HG03159 (cell line): ENCODE results near the gene SNX27.
A peak's percentile ranks its signal among the peaks of the same experiment; 100 is the strongest.

Source experiments
- ATAC-seq: cut with Tn5 transposase; IDR thresholded peaks from one replicate; pipeline ENCODE4 v1.9.1; 2021; ENCODE audit warnings: mild to moderate bottlenecking, moderate library complexity; ENCODE audit not compliant: unreplicated experiment

The SNX27 gene

DNA sequence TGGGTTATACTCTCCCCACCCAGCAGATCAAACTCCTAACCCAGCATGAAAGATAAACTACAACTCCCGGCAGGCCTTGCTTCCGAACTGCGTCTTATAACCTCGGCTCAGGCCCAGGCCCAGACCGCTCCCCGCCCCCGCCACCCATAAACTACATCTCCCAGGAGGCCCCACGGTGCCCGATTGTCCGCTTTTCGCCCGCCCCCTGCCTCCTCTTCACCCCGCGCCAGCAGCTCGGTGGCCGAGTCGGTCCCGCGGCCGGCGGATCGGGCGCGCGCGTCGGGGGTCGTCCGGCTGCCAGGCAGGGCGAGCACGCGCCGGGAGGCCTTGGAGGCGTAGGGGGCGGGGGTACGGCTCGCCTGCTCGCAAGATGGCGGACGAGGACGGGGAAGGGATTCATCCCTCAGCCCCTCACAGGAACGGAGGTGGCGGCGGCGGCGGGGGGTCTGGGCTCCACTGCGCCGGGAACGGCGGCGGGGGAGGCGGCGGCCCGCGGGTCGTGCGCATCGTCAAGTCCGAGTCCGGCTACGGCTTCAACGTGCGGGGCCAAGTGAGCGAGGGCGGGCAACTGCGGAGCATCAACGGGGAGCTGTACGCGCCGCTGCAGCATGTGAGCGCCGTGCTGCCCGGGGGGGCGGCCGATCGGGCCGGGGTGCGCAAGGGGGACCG, at the start of gene SNX27:
SNX27 (plus strand) TSS at position 219 of the 669 bp plus-strand sequence; CDS start at position 371, 152 bp downstream.
- peak; percentile 92 for ATAC-seq

DNA sequence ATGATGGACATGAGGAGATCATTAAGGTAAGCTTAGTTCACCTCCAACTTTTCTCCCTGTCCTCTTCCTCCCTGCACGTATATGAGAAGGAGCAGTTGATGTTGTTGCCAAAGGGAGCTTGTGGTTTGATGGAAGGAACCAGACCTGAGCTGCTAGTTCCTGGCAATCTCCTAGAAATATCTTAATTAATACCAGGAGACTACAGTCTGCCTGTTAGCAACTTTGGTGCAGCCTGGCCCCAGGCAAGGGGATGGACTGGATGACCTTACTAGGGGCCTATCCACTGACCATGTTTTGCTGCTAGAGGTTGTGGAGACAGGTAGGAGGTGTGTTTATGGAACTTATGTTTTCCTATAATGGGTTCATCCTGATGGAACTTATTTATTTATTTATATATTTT, 49.2 kb upstream of the SNX27 start:
- ATAC-seq = no peak

- no peak for ATAC-seq
Measured at GRCh38 chr1:151563376-151563775, 48.5 kb upstream of the SNX27 start.

GRCh38 chr1:151565502-151566189, 46.2 kb upstream of the SNX27 start:
- ATAC-seq = no peak

DNA sequence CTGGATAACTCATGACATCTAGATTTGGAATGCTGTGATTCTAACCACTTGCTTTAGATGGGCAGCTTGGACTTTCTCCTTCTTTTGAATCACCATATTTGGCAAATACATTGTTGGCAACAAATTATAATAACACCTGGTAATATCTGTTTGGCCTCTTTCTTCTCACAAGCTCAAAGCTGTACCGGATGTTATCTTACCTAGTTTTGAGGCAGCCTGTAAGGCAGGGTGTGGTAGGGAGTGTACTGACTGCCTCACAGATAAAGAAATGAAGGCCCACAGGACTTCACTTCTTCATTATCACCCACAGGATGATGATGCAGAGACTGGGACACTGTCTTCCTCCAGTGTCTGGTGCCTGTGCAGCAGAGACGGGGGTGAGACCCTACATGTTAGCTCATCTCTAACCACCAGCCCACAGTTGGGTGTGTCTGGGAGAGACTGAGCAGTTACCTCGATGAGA, 43.2 kb upstream of the SNX27 start:
- no peak for ATAC-seq

- ATAC-seq = no peak
Measured at GRCh38 chr1:151570819-151571218, 41.0 kb upstream of the SNX27 start.

DNA sequence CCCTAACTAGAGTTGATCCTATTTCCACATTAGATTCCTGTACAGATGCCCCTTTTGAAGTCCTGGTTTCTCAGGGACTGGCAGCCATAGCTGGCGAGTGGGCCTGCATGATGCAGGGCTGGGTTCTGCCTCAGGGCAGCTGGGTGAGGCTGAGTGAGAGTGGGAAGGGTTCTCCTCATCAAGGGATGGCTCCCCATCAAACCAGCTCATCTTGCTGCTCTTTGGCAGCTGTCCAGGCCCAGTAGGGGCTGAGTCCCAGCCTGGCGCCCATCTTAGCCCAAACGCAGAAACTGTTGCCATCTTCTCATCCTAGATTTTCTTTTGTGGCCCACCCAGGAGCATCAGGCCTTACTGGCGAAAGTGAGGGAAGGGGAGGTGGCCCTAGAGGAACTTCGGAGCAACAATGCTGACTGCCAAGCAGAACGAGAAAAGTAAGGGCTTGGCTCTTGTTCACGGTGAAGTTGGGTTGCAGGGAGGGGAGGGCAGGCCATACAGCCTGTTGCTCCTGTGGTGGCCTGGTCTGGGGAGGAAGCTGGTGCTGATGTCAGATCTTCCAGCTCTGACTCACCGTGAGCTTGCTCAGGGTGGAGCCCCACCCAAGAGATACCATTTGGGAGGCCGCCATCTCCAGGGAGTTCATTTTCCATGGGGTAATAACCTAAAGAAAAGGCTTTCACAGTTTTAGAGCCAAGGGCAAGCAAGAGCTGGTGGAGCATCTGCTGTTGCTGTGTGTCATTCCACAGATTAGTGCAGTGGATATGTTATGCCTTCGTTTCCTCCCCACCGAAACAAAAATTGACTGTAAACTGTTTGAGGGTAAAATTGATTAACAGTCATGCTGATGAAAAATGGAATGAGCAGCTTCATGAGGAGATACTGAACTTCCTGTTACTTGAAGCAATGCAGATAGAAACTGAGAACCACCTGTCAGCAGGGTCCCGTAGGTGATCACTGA, 37.0 kb upstream of the SNX27 start:
- ATAC-seq = no peak

GRCh38 chr1:151577173-151577572, 34.7 kb upstream of the SNX27 start:
- no peak for ATAC-seq

GRCh38 chr1:151578941-151579340, 32.9 kb upstream of the SNX27 start:
- ATAC-seq = no peak

DNA sequence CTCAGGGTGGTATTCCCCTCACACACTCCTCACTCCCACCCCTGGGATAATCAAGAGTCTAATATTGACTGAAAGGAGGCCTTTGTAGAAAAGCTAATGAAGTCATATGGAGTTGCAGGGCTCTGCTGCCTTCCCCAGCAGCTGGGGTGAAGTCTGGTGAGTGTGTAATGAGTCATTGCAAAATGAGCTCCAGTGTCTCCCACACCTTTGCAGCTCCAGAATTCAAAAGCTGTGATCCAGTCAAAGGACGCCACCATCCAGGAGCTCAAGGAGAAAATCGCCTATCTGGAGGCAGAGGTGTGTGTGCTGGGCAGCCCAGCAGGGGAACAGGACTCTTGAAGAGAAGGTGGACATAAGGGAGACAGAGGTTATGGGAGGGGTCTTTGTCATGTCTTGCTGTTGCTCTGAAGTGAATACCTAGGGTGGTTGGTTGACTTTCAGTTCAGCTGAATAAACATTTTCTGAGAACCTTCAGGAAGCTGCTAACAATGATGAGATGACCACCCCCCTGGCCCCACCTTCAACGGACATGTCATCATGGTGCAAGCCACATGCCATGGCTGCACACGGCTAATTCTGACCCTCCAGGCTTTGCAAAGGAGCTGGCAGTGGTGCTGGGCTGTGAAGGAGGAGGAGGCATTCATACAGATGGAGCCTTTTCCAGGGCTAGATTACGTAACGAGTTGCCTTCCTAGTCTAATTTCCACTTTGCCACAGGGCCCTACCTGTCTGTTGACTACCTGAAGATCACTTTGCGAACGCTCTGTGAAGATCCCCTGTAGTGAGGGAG, 32.2 kb upstream of the SNX27 start:
- ATAC-seq = no peak

- no peak for ATAC-seq
Measured at GRCh38 chr1:151581451-151581850, 30.4 kb upstream of the SNX27 start.

- ATAC-seq = no peak
Measured at GRCh38 chr1:151581921-151582320, 29.9 kb upstream of the SNX27 start.

GRCh38 chr1:151583796-151584195, 28.1 kb upstream of the SNX27 start:
- no peak for ATAC-seq

GRCh38 chr1:151584278-151584677, 27.6 kb upstream of the SNX27 start:
- ATAC-seq = no peak

DNA sequence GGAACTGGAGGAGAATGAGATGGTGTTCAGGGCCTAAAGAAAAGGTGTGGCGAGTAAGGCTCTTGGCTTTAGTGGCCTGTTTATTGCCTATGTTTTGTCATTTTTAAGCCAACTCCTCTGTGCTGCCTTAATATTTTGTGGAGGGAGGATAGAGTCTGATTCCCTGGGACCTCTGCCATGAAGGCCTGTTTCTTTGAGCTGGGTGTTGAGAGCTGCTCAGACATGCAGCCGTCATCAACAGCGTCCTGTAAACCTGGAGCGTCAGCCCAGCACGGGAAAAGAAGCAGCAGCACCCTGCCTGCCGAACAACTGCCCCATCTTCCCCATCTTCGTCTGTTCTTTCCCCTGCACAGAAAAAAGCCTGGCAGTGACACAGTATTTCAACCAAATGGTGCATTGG, 27.1 kb upstream of the SNX27 start:
- ATAC-seq = no peak

- ATAC-seq = no peak
Measured at GRCh38 chr1:151585622-151586021, 26.2 kb upstream of the SNX27 start.

GRCh38 chr1:151590961-151591360, 20.9 kb upstream of the SNX27 start:
- ATAC-seq = no peak

GRCh38 chr1:151593730-151594129, 18.1 kb upstream of the SNX27 start:
- ATAC-seq = no peak

DNA sequence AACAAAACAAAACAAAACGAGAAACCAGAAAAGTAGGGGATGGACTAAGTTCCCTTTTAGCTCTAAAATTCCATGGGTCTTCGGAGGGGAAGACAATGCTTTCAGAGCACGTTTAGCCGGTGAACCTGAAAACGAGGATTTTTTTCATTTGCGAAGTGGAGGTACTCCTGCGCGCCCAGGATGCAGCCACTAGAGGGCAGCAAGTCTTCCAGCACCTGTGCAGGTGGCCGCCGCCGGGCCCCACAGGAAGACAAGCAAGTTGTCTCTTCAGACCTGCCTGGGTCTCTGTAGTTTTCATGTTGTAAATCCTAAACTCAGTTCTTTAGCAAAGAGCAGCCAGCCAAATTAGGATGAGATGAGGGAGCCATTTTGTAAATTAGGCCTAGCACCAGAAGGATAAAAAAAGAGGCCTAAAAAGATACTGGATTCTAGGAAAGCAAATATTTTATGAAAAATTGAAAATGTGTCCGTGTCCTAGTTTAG, 17.7 kb upstream of the SNX27 start:
- no peak for ATAC-seq

- ATAC-seq = no peak
Measured at GRCh38 chr1:151596166-151596953, 15.5 kb upstream of the SNX27 start.
